GM23338 (cell line): Measurements from ENCODE around the gene JAGN1. TPM values are rescaled to one million over a fixed set of nuclear protein-coding genes. Genes with fewer than 3 reads are reported as not detected.

Source experiments
- ATAC-seq: fragments of 200-7000 bp; cut with Tn5 transposase; 3 replicates; pipeline ENCODE4 v1.9.1; 2020
- DNase-seq: peaks from one replicate; pipeline ENCODE4 v3.0.0-alpha.2; 2015; ENCODE audit warnings: low spot score
- H2AFZ ChIP-seq: fragments of 200-600 bp; sonication (generic); 2 replicates; pipeline ENCODE4 v1.8.0; 2016; ENCODE audit warnings: antibody characterized with exemption, mild to moderate bottlenecking, moderate library complexity
- H3F3A ChIP-seq: fragments of 200-600 bp; sonication (generic); replicated peaks from 2 replicates; pipeline ENCODE4 v1.8.0; 2017; ENCODE audit warnings: antibody characterized with exemption, mixed run types, low read depth
- H3K27ac ChIP-seq: fragments of 200-600 bp; sonication (generic); 2 replicates; pipeline ENCODE4 v1.6.1; 2016; ENCODE audit warnings: low read depth
- H3K27me3 ChIP-seq: fragments of 200-600 bp; sonication (generic); 2 replicates; pipeline ENCODE4 v1.8.0; 2016; ENCODE audit warnings: mild to moderate bottlenecking, mixed run types, moderate library complexity; ENCODE audit not compliant: insufficient read depth
- H3K36me3 ChIP-seq: fragments of 200-600 bp; sonication (generic); 2 replicates; pipeline ENCODE4 v1.8.0; 2016; ENCODE audit warnings: mild to moderate bottlenecking; ENCODE audit not compliant: insufficient read depth
- H3K4me1 ChIP-seq: fragments of 200-600 bp; sonication (generic); 2 replicates; pipeline ENCODE4 v1.8.0; 2016; ENCODE audit warnings: mild to moderate bottlenecking, moderate library complexity; ENCODE audit not compliant: insufficient read depth
- H3K4me2 ChIP-seq: fragments of 200-600 bp; sonication (generic); 2 replicates; pipeline ENCODE4 v1.7.1; 2017; ENCODE audit warnings: mixed run types
- H3K4me3 ChIP-seq: fragments of 200-600 bp; sonication (generic); 2 replicates; pipeline ENCODE4 v1.6.1; 2016; ENCODE audit warnings: mixed run types
- H3K79me2 ChIP-seq: fragments of 200-600 bp; sonication (generic); replicated peaks from 2 replicates; pipeline ENCODE4 v1.8.0; 2017; ENCODE audit warnings: mild to moderate bottlenecking; ENCODE audit not compliant: insufficient read depth
- H3K9me2 ChIP-seq: fragments of 200-600 bp; sonication (generic); 2 replicates; pipeline ENCODE4 v1.8.0; 2017; ENCODE audit not compliant: insufficient read depth
- H4K20me1 ChIP-seq: fragments of 200-600 bp; sonication (generic); replicated peaks from 2 replicates; pipeline ENCODE4 v1.8.0; 2017; ENCODE audit warnings: mild to moderate bottlenecking; ENCODE audit not compliant: insufficient read depth
- H3K27ac Mint-ChIP-seq: 2 replicates; pipeline ENCODE4 v1.8.0; 2020; ENCODE audit warnings: inconsistent platforms, mild to moderate bottlenecking, moderate library complexity, mixed read lengths
- H3K27me3 Mint-ChIP-seq: 3 replicates; pipeline ENCODE4 v1.8.0; 2022; ENCODE audit warnings: low read depth, mild to moderate bottlenecking, moderate library complexity, mixed read lengths, inconsistent platforms; ENCODE audit not compliant: insufficient read depth, poor library complexity
- H3K36me3 Mint-ChIP-seq: 3 replicates; pipeline ENCODE4 v1.8.0; 2021; ENCODE audit warnings: low read depth, mild to moderate bottlenecking, inconsistent platforms, moderate library complexity, mixed read lengths
- H3K4me1 Mint-ChIP-seq: 3 replicates; pipeline ENCODE4 v1.8.0; 2020; ENCODE audit warnings: mild to moderate bottlenecking, inconsistent platforms, mixed read lengths
- H3K4me3 Mint-ChIP-seq: 3 replicates; pipeline ENCODE4 v1.8.0; 2021; ENCODE audit warnings: moderate library complexity, mild to moderate bottlenecking, inconsistent platforms, mixed read lengths
- H3K9me3 Mint-ChIP-seq: 3 replicates; pipeline ENCODE4 v1.8.0; 2020; ENCODE audit warnings: moderate library complexity, mild to moderate bottlenecking, inconsistent platforms, mixed read lengths
- CREB1 ChIP-seq: fragments of 250-450 bp; sonication (Bioruptor Pico); IDR thresholded peaks from 2 replicates; pipeline ENCODE4 v1.5.0; 2020; ENCODE audit warnings: low read depth, mild to moderate bottlenecking, moderate library complexity
- CTCF ChIP-seq, 2 experiments: fragments of 200-600 bp in 1 of 2; sonication (generic) in 1 of 2; conservative IDR thresholded peaks; 2 replicates each; pipeline versions ENCODE4 v1.5.1 to v1.6.1; 2016 to 2017; ENCODE audit warnings: antibody characterized with exemption in 2 of 2, low read depth in 2 of 2, mild to moderate bottlenecking in 2 of 2, moderate library complexity in 1 of 2
- ETS1 ChIP-seq: IDR thresholded peaks from 2 replicates; pipeline ENCODE4 v1.6.1; 2016; ENCODE audit warnings: antibody characterized with exemption
- EZH2 ChIP-seq: fragments of 200-600 bp; sonication (generic); IDR thresholded peaks from one replicate; pipeline ENCODE4 v1.8.0; 2017; ENCODE audit warnings: antibody characterized with exemption, mild to moderate bottlenecking, low read depth; ENCODE audit not compliant: unreplicated experiment
- EZH2phosphoT487 ChIP-seq: fragments of 200-600 bp; sonication (generic); IDR thresholded peaks from one replicate; pipeline ENCODE4 v1.8.1; 2018; ENCODE audit warnings: antibody characterized with exemption; ENCODE audit not compliant: unreplicated experiment
- JUNB ChIP-seq: IDR thresholded peaks from one replicate; pipeline ENCODE4 v1.6.1; 2016; ENCODE audit warnings: antibody characterized with exemption; ENCODE audit not compliant: unreplicated experiment
- NANOG ChIP-seq: IDR thresholded peaks from 2 replicates; pipeline ENCODE4 v1.6.1; 2016; ENCODE audit warnings: antibody characterized with exemption, borderline replicate concordance
- POLR2AphosphoS5 ChIP-seq: IDR thresholded peaks from 2 replicates; pipeline ENCODE4 v1.6.1; 2016; ENCODE audit warnings: antibody characterized with exemption, low read depth
- REST ChIP-seq: IDR thresholded peaks from one replicate; pipeline ENCODE4 v1.6.1; 2018; ENCODE audit warnings: antibody characterized with exemption; ENCODE audit not compliant: unreplicated experiment
- STAT1 ChIP-seq: IDR thresholded peaks from one replicate; pipeline ENCODE4 v1.6.1; 2016; ENCODE audit warnings: antibody characterized with exemption; ENCODE audit not compliant: unreplicated experiment
- ZNF114 ChIP-seq: fragments of 250-450 bp; sonication (Bioruptor Pico); IDR thresholded peaks from 2 replicates; pipeline ENCODE4 v1.5.0; 2020; ENCODE audit warnings: mild to moderate bottlenecking, moderate library complexity
- ZNF331 ChIP-seq: fragments of 250-450 bp; sonication (Bioruptor Pico); IDR thresholded peaks from 2 replicates; pipeline ENCODE4 v1.5.0; 2020; ENCODE audit warnings: low read depth, mild to moderate bottlenecking, moderate library complexity
- ZNF462 ChIP-seq: fragments of 250-450 bp; sonication (Bioruptor Pico); IDR thresholded peaks from 2 replicates; pipeline ENCODE4 v1.5.0; 2020; ENCODE audit warnings: mild to moderate bottlenecking, moderate library complexity
- polyA plus RNA-seq: library from polyadenylated mRNA; unstranded; fragments of >200 nt; fragmentation: Nextera tagmentation; extraction: Ambion mirVana; gene quantifications from 2 replicates; pipeline ENCODE4 v1.2.1, GENCODE V29; 2016
- total RNA-seq: library from RNA; depleted of rRNA; stranded (reverse); fragments of >200 nt; shearing (Covaris generic); gene quantifications from 2 replicates; pipeline ENCODE4 v1.2.3, GENCODE V29; 2014

Gene JAGN1
- total and polyA plus RNA-seq, 2 experiments from 2014 or later, result 22.5 to 32.0 TPM

GRCh38 chr3:9846231-9846630, 44.2 kb upstream of the JAGN1 start:
- peaks cover 15% of the 10 kb centered on the region for H3K27me3 Mint-ChIP-seq
- DNase-seq, result no peak

More at GRCh38 chr3:9846231-9846630, 44.2 kb upstream of the JAGN1 start:
- H3K36me3 Mint-ChIP-seq, result peaks cover 13% of the 10 kb centered on the region
- H3K9me2 ChIP-seq, result no peaks in the 10 kb centered on the region
- ATAC-seq, result no peak
- TF ChIP-seq EZH2phosphoT487, result no peak
- TF ChIP-seq ZNF114, result no peak
- TF ChIP-seq REST, result no peak
- TF ChIP-seq ZNF462, result no peak
- no peak for TF ChIP-seq EZH2
- no peak for TF ChIP-seq ETS1
- no peak for TF ChIP-seq STAT1
- no peak for TF ChIP-seq CTCF (conservative IDR thresholded peaks at IDR 0.05; ENCODE audit: low read depth in 2 of 2)
- TF ChIP-seq JUNB, result no peak
- no peak for TF ChIP-seq NANOG
- no peak for TF ChIP-seq POLR2AphosphoS5
- TF ChIP-seq CREB1 (CRISPR knock-in tag), result no peak
- TF ChIP-seq ZNF331 (CRISPR knock-in tag), result no peak
- H3F3A ChIP-seq, result peaks cover 16% of the 10 kb centered on the region; the same call in 1 of the 2 replicates
- no peak overlapping the region for H3K4me2 ChIP-seq
- H3K4me3 ChIP-seq, result no peak overlapping the region
- peaks cover 10% of the 10 kb centered on the region; the same call in 1 of the 2 replicates for H3K4me1 ChIP-seq
- H3K27ac Mint-ChIP-seq, result no peak overlapping the region
- H3K79me2 ChIP-seq, result peaks cover 6% of the 10 kb centered on the region
- no peaks in the 10 kb centered on the region; the same call in 2 of the 3 replicates for H3K9me3 Mint-ChIP-seq
- H4K20me1 ChIP-seq, result peaks cover 6% of the 10 kb centered on the region; the same call in 1 of the 2 replicates
- H3K36me3 ChIP-seq, result no peaks in the 10 kb centered on the region
- no peak overlapping the region for H2AFZ ChIP-seq
- no peak overlapping the region for H3K27ac ChIP-seq
- peaks cover 4% of the 10 kb centered on the region for H3K4me1 Mint-ChIP-seq
- H3K27me3 ChIP-seq, result no peaks in the 10 kb centered on the region
- H3K4me3 Mint-ChIP-seq, result no peak overlapping the region
